ENCODE results near the gene RTL1. TPM values are rescaled to one million over a fixed set of nuclear protein-coding genes. Genes with fewer than 3 reads are reported as not detected.

Gene RTL1
- total and polyA plus RNA-seq, 2 of the 8 experiments (the other 6 are each of a cell fraction or from before 2014, with no cell fraction given) = not detected

GRCh38 chr14:100884456-100884855 is 19.1 kb downstream of the RTL1 start:
- Histone ChIP-seq H3K4me3 (ENCODE audit: extremely low read depth in 1 of 4, insufficient read depth in 2 of 4, low read depth in 3 of 4, low read length in 4 of 4) (no peak overlapping the region), H3K14ac (ENCODE audit: insufficient read length) (no peak overlapping the region), H3K23me2 (ENCODE audit: low read depth, low read length) (no peaks in the 10 kb centered on the region), H3K18ac (ENCODE audit: extremely low read depth, low read length) (no peak overlapping the region), H2BK120ac (replicated peaks; ENCODE audit: low read depth, low read length) (no peak overlapping the region), H2BK5ac (ENCODE audit: low read depth, low read length) (no peak overlapping the region), H3K79me2 (ENCODE audit: control insufficient read depth in 1 of 2, insufficient read depth in 2 of 2, low read length in 2 of 2) (no peaks in the 10 kb centered on the region), H4K20me1 (replicated peaks in 1 of 2; ENCODE audit: control insufficient read depth in 1 of 2, insufficient read depth in 2 of 2, low read length in 2 of 2) (no peaks in the 10 kb centered on the region), H3K9me3 (ENCODE audit: insufficient read depth in 2 of 2, low read depth in 1 of 2, low read length in 1 of 2) (peaks cover 0 to 15% of the 10 kb centered on the region in 2 experiments; a peak in 1 of 4 replicates), H4K91ac (replicated peaks; ENCODE audit: insufficient read length, low read length) (no peak overlapping the region), H3K4ac (replicated peaks; ENCODE audit: insufficient read length, low read depth, low read length) (no peak overlapping the region), H2AK5ac (ENCODE audit: low read depth, low read length) (no peak overlapping the region), H3K9ac (replicated peaks in 1 of 4; ENCODE audit: extremely low read depth in 1 of 4, low read depth in 3 of 4, low read length in 3 of 4) (no peak overlapping the region), H3K23ac (ENCODE audit: insufficient read length) (no peak overlapping the region), H2BK12ac (ENCODE audit: low read depth, low read length) (no peak overlapping the region), H3K56ac (replicated peaks; ENCODE audit: insufficient read length, low read depth, low read length) (no peak overlapping the region), H3K27me3 (replicated peaks in 1 of 4; ENCODE audit: control insufficient read depth in 3 of 4, extremely low read depth in 1 of 4, insufficient read depth in 3 of 4, low read length in 3 of 4) (no peaks in the 10 kb centered on the region; a peak in 2 of 7 replicates), H2BK15ac (ENCODE audit: low read length) (no peak overlapping the region), H3K27ac (ENCODE audit: low read depth, low read length) (no peak overlapping the region), H3K4me1 (replicated peaks in 1 of 4; ENCODE audit: control insufficient read depth in 3 of 4, insufficient read depth in 4 of 4, low read length in 3 of 4) (no peaks in the 10 kb centered on the region; a peak in 2 of 7 replicates), H2AFZ (ENCODE audit: low read length) (no peak overlapping the region), H3K36me3 (ENCODE audit: control insufficient read depth in 2 of 4, insufficient read depth in 4 of 4, low read length in 3 of 4) (no peaks in the 10 kb centered on the region; a peak in 1 of 8 replicates), H4K8ac (ENCODE audit: extremely low read depth, insufficient read depth, low read length) (no peak overlapping the region; the same call in 1 of the 2 replicates), H3K4me2 (ENCODE audit: insufficient read depth in 1 of 2, low read depth in 2 of 2, low read length in 2 of 2) (no peak overlapping the region), H4K5ac (ENCODE audit: insufficient read length, low read depth, low read length) (no peak overlapping the region), H2BK20ac (ENCODE audit: low read length) (no peak overlapping the region), H3K79me1 (ENCODE audit: low read depth, low read length) (no peaks in the 10 kb centered on the region)
- ChIA-PET POLR2A (ENCODE audit: partially characterized antibody) (no interaction called here), CTCF (ENCODE audit: partially characterized antibody) (interaction anchor here (2.3 kb wide), 1 partner anchor 16 kb away, joined by 6 read pairs; no protein-coding TSS in a partner anchor)
- DNase-seq (ENCODE audit: low read depth in 1 of 2, low spot score in 2 of 2) (no peak), FAIRE-seq (no peak)
- 90% methylated on average over 13 of the region's 13 CpGs; no CpG with 5 or more reads in 1 of the 2 experiments for WGBS, 2 experiments (ENCODE audit: extremely low coverage in 1 of 2, insufficient coverage in 1 of 2, insufficient read length in 1 of 2, insufficient replicate concordance in 2 of 2, low coverage in 1 of 2, low lambda C conversion rate in 2 of 2, missing lambda C conversion rate in 1 of 2)
- TF ChIP-seq SP1 (IDR thresholded peaks at IDR 0.05; ENCODE audit: low read depth, low read length) (no peak), RAD21 (IDR thresholded peaks at IDR 0.05 in 1 of 2, conservative IDR thresholded peaks at IDR 0.05 in 1 of 2; ENCODE audit: low read depth in 2 of 2, low read length in 2 of 2) (no peak), SRF (IDR thresholded peaks at IDR 0.05; ENCODE audit: low read depth, low read length) (no peak)

All from H1 (cell line).